Measurements from ENCODE around the gene DLX6.
A peak's percentile ranks its signal among the peaks of the same experiment; 100 is the strongest.

The DLX6 gene

GRCh38 chr7:97011536-97012364 is 6.4 kb downstream of the DLX6 start:
- no peak for DNase-seq

GRCh38 chr7:97012365-97013133 is 7.2 kb downstream of the DLX6 start:
- no peak for DNase-seq

GRCh38 chr7:97013134-97013844 is 7.9 kb downstream of the DLX6 start:
- no peak for DNase-seq

- DNase-seq: no peak
Observed at GRCh38 chr7:97013845-97014134, 8.4 kb downstream of the DLX6 start.

GRCh38 chr7:97014145-97014750 is 8.9 kb downstream of the DLX6 start:
- DNase-seq: no peak

GRCh38 chr7:97015279-97015678 is 9.9 kb downstream of the DLX6 start:
- DNase-seq: no peak

GRCh38 chr7:97015756-97016380 is 10.5 kb downstream of the DLX6 start:
- DNase-seq: no peak

- peak; percentile 60 for DNase-seq
Observed at GRCh38 chr7:97016381-97017191, 11.2 kb downstream of the DLX6 start.

GRCh38 chr7:97017192-97018125 is 12.1 kb downstream of the DLX6 start:
- DNase-seq: no peak

GRCh38 chr7:97018126-97018601 is 12.8 kb downstream of the DLX6 start:
- no peak for DNase-seq

GRCh38 chr7:97018791-97019531 is 13.6 kb downstream of the DLX6 start:
- DNase-seq: no peak

GRCh38 chr7:97019710-97020225 is 14.4 kb downstream of the DLX6 start:
- no peak for DNase-seq

GRCh38 chr7:97020601-97020995 is 15.2 kb downstream of the DLX6 start:
- no peak for DNase-seq

GRCh38 chr7:97020996-97021746 is 15.8 kb downstream of the DLX6 start:
- no peak for DNase-seq

GRCh38 chr7:97021747-97022490 is 16.6 kb downstream of the DLX6 start:
- DNase-seq: no peak

- DNase-seq: no peak
Observed at GRCh38 chr7:97022491-97023306, 17.3 kb downstream of the DLX6 start.
